Measurements from ENCODE around the gene NMNAT3.

- TF ChIP-seq POLR2A (IDR thresholded peaks at IDR 0.05; ENCODE audit: low read length), result no peak
- no peak for TF ChIP-seq GATA1 (IDR thresholded peaks at IDR 0.05; ENCODE audit: low read depth, low read length)
Observed at GRCh38 chr3:139630542-139630941, 47.2 kb downstream of the NMNAT3 start.

All from erythroblast (primary cell).